GM21723 (cell line): Measurements from ENCODE around the gene HECW1.
"Not testable (repeated sequence)": the region's sequence is repeated elsewhere in the genome, so short reads cannot be mapped to it uniquely, and the experiment has no call there.

Experiments
- ATAC-seq: cut with Tn5 transposase; IDR thresholded peaks from one replicate; pipeline ENCODE4 v1.9.1; 2021; ENCODE audit warnings: mild to moderate bottlenecking, moderate library complexity; ENCODE audit not compliant: unreplicated experiment

Gene HECW1

GRCh38 chr7:43345696-43346095 lies 233.2 kb downstream of the HECW1 start:
- ATAC-seq = not testable (repeated sequence)

GRCh38 chr7:43351683-43352082 lies 239.2 kb downstream of the HECW1 start:
- ATAC-seq = no peak

DNA sequence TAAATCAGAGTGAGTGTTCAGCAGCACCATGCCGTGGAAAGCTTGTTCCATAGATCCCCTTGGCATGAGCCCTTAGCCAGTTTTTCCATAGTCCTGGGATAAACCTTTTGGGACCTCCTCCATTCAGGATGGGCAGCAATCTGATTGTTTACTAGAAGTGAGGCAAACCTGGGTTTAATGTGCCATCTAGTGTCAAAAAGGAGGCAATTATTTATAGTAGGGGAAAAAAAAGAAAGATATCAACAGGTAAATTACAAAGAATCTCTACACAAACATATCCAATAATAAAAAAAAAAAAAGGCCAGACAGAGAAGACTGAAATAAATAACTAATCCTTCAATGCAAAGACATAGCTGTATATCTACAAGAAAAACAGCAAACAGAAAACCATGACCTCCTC lies 241.5 kb downstream of the HECW1 start:
- ATAC-seq = no peak

- no peak for ATAC-seq
Measured at GRCh38 chr7:43362652-43363034, 250.2 kb downstream of the HECW1 start.

DNA sequence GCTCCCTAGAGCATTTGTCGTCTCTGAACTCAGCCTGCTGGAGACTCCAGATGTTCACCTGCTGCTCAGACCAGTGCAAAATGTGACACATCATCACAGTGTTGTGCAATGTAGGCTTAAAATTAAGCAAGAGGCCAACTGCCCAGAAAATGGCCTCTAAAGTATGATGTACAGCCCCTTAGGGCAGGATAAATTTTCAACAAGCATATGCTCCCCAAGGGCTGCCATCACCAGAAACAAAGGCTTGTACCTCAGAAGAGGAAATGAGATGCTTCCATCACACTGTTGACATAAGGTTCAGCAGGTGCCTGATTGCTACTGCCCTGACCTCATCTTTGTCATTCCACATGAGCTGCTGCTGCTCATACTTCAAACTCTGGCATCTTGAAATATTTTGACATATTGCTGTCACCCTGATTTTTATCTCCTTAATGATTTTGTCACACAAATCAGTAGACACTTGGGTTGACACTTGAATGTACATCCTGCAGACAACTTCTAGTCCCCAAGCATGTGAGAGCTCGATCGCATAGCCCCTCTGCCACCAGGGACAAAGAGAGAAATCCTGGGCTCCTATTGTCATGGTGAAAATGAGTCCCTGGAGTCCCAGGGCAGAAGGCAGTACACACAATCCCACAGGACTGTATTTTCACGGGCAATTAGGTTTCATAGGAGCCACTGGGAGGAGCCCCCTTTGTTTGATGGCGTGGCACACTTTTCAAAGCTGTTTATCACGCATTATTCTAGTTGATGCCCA lies 250.8 kb downstream of the HECW1 start:
- no peak for ATAC-seq

DNA sequence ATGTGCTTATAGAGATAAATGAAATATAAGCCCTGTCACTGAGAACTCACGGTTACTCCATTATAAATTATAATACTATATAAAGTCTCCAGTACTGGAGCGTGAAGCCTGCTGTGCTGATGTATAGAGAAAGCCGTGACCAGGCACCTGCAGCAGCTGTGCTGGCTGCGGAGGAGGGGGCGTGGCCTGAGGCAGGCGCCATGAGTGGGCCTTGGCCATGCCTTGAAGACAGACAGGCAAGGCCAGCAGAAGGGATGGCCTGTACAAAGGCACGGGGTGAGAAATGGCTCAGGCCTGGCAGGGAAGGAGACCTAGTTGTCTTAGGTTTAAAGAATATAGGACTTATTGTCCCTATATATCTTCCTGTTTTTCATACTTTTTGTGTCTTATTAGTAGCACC lies 251.9 kb downstream of the HECW1 start:
- no peak for ATAC-seq

GRCh38 chr7:43372676-43373355 lies 260.4 kb downstream of the HECW1 start:
- no peak for ATAC-seq

DNA sequence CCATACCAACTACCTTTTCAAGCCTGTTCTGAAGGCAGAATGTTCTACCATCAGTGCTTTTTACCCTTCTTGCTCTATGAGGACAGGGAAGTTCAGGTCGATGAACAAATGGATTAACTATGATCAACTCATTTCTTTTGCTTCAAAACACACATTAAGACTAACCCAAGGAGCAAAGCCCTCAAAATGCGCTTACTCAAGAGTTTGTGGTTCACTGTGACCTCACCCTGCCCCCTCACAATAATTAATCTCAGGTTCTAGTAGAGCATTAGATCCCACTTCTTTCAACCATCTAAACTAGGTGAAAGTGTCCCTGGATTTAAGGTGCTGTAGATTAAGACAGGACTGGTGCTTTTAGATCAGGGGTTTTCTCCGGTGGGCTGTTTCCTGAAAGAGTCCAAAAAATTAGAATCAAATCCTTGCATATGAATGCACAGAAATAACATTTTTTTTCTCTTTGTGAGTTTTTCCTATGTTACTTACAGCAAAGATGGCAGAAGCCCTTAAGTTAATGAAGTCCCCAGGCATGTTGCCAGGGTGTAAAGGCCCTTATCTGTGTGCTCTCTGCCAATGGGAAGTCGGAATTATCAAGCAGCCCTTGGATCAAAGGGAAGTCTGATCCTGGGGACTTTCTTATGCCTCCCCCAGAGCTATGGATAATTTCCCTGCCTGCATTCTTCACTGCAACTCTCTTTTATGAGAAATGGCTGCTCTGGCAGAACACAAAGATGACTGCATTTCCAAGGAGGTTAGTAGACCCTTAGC lies 264.9 kb downstream of the HECW1 start:
- ATAC-seq = no peak

DNA sequence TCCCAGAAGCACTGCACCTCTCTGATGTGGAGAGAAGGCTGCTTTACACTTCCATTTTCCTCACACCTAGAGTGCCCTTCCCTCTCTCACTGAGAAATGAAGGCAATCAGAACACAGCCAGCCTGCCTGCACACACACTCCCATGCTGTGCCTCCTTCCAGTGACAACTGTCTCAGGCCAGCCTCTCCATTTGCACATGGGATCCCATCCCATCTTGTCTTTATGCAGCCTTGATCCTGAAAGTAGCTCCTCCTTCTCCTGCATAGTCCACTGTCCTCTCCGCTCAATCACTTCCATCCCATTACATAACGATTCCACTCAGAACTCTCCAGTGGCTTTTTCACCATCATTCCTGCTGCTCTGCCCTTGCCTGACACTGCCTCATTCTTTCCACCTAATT lies 266.8 kb downstream of the HECW1 start:
- no peak for ATAC-seq

DNA sequence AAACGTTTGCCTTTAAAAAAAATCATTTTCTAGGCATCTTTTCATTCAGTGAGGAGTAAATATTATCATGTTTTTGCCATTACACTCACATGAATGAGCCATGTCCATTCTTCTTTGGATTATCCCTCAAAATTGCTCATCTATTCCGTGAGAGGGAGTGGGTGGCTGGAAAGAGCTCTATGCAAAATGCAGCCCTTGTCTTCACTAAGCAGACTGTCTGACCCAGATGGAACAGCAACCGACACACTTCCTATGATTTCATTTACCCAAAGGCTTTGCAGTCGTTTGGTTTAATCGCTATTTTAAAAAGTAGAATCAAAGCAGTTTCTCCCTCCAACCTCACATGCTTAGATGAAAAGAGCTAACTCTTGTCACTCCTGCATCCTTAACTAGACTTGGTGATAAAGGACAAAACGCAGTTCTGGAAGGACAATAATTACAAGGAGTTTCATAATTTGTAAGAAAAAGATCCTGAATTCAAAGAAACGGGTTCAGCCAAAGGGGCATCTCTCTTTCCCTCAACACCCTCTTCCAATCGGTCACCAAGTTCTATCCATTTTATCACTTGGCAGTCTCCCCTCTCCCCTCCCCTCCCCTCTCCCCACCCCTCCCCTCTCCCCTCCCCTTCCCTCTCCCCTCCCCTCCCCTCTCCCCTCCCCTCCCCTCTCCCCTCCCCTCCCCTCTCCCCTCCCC lies 272.3 kb downstream of the HECW1 start:
- ATAC-seq = no peak

- ATAC-seq = no peak
Measured at GRCh38 chr7:43385309-43385680, 272.8 kb downstream of the HECW1 start.

DNA sequence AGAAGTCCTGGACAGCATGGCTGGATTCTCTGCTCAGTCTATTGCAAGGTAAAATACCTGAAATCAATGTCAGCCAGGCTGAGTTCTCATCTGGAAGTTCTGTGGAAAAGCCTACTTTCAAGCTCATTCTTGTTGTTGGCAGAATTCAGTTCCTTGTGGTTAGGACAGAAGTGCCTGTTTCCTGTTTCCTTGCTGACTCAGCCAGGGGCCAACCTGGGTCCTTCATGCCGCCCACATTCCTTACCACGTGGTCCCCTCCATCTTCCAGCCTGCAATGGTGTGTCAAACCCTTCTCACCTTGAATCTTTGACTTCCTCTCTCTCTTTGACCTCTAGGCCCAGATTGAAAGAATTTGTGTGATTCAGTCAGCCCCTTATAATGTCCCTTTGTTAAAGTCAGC lies 273.4 kb downstream of the HECW1 start:
- ATAC-seq = no peak

- ATAC-seq = no peak
Measured at GRCh38 chr7:43387932-43388331, 275.5 kb downstream of the HECW1 start.

GRCh38 chr7:43390576-43390975 lies 278.1 kb downstream of the HECW1 start:
- no peak for ATAC-seq

- no peak for ATAC-seq
Measured at GRCh38 chr7:43391518-43391917, 279.1 kb downstream of the HECW1 start.

- ATAC-seq = no peak
Measured at GRCh38 chr7:43392638-43393330, 280.3 kb downstream of the HECW1 start.

- no peak for ATAC-seq
Measured at GRCh38 chr7:43394441-43395130, 282.1 kb downstream of the HECW1 start.

DNA sequence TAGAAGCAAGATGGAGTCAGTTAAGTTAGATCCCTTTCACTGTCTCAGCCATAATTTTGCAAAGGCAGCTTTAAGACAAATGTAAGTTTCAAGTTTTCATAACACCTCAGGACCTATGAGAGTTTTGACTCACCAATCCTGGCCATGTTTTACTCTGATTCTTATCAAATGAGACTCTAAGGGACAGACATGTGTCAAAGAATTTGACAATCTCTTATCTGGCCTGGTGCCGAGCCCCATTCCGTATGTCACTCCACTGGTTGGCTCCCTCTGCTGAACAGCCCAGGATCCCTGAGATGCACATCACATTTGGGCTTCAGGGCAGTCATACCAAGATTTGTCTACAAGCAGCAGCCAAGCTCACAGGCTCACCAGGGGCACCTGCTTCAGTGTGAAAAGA lies 282.9 kb downstream of the HECW1 start:
- no peak for ATAC-seq

DNA sequence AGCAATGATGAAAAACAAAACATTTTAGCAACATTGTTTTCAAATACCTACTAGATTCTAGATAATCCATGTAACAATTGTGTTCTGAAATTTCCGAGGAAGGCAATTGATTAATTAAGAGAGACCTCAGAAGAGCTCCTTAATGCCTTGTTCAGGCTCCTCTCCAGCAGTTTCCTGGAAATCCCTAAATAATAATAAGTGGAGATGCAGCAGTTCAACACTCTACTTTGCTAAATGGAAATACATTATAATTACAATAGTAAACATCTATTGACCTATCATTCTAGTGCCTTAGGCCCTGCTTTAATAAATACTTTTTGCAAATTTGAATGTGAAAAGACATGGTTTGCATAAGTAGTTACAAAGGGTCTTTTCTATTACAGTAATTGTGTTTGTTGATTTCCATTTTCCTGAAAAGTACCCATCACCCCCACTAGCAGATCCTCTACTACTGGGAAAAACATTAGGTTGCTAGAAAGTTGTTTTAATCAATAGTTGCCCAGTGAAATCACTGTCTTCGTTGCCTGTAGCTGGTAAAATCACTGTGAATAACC lies 283.8 kb downstream of the HECW1 start:
- no peak for ATAC-seq

GRCh38 chr7:43398831-43399230 lies 286.4 kb downstream of the HECW1 start:
- ATAC-seq = no peak
